Testis (tissue), 3 donors: ENCODE results near the gene GNB5. TPM values are rescaled to one million over a fixed set of nuclear protein-coding genes. Genes with fewer than 3 reads are reported as not detected.

Experiments used
- DNase-seq: peaks from one replicate; pipeline ENCODE4 v3.0.0-alpha.2; 2019
- H3K27ac ChIP-seq, 2 donors: fragments of 200-600 bp; sonication (generic); one replicate each; pipeline ENCODE4 v1.5.1; 2019
- H3K27me3 ChIP-seq: fragments of 200-600 bp; sonication (generic); one replicate; pipeline ENCODE4 v1.5.1; 2019
- H3K36me3 ChIP-seq: fragments of 200-600 bp; sonication (generic); one replicate; pipeline ENCODE4 v1.5.1; 2017; ENCODE audit warnings: low read depth; ENCODE audit errors: missing control alignments
- H3K4me1 ChIP-seq: fragments of 200-600 bp; sonication (generic); one replicate; pipeline ENCODE4 v1.5.1; 2019
- H3K4me3 ChIP-seq, 2 donors: fragments of 200-600 bp; sonication (generic); one replicate each; pipeline ENCODE4 v1.5.1; 2017 to 2019
- H3K9me3 ChIP-seq: fragments of 200-600 bp; sonication (generic); one replicate; pipeline ENCODE4 v1.5.1; 2017
- POLR2A ChIP-seq: fragments of 450-650 bp; IDR thresholded peaks from one replicate; pipeline ENCODE4 v1.6.1; 2017; ENCODE audit warnings: antibody characterized with exemption, mild to moderate bottlenecking, moderate library complexity
- WGBS, 2 donors: methylation state at CpG; one replicate each; pipeline ENCODE4 v1.1.5; 2018; 5-methylcytosine and 5-hydroxymethylcytosine counted together
- intact Hi-C: fragments of 100-400 bp; cut with DNase I; formaldehyde crosslinking; loops from one replicate; pipeline ENCODE4 v1.15.1; 2023; ENCODE audit warnings: low total_unique reads
- polyA plus RNA-seq: library from polyadenylated mRNA; stranded (reverse); fragments of 350-450 nt; fragmentation: Illumina TruSeq; extraction: RNeasy Lipid Tissue Mini Kit (QIAGEN cat#74804); gene quantifications from one replicate; pipeline ENCODE4 v1.2.3, GENCODE V29; 2014; ENCODE audit warnings: low read depth, low replicate concordance; ENCODE audit not compliant: insufficient read depth
- total RNA-seq, 2 donors: library from RNA; depleted of rRNA; stranded (reverse); fragments of >200 nt; gene quantifications; one replicate each; pipeline ENCODE4 v1.2.3, GENCODE V29; 2016
- TF ChIP-seq, protein P1 (sequence below), 3 experiments: fragments of 450-650 bp in 2 of 3; fragments of 200-600 bp in 1 of 3; sonication (generic) in 1 of 3; IDR thresholded peaks; one replicate each; pipeline ENCODE4 v1.5.1; 2016 to 2019; ENCODE audit warnings: antibody characterized with exemption in 3 of 3, mild to moderate bottlenecking in 2 of 3, moderate library complexity in 1 of 3

Gene GNB5
- total and polyA plus RNA-seq, 3 donors from 2014 or later, result 37.1 to 82.3 (median 65.4) TPM

DNA sequence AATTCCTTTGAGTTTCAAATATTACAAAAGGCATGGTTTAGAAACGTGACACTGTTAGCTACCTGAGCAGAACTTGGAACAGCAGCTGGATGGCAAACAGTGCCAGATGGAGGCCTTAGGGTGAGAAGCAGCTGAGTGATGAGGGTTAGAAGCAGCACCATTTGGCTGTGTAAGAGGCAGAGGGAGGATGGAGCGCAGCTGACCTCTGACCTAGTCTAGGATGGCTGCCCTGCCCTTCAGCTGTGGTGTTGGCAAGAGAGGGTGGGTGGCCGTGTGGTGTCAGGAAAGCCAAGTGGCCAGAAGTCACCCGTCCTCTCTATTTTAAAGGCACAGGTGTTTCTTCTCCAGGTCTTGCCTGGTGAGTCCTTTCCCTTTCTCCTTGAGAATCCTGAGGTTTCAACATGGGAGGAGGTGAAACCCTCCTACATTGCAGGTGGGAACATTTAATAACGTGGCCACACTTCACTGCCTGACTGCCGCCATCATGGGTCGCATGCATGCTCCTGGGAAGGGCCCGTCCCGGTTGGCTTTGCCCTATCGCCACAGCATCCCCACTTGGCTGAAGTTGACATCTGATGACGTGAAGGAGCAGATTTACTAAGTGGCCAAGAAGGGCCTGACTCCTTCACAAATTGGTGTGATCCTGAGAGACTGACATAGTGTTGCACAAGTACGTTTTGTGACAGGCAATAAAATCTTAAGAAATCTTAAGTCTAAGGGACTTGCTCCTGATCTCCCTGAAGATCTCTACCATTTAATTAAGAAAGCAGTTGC is 96.2 kb downstream of the GNB5 start:
- intact Hi-C loops, result no loop called here
- H3K27ac ChIP-seq, result no peak overlapping the region

DNA sequence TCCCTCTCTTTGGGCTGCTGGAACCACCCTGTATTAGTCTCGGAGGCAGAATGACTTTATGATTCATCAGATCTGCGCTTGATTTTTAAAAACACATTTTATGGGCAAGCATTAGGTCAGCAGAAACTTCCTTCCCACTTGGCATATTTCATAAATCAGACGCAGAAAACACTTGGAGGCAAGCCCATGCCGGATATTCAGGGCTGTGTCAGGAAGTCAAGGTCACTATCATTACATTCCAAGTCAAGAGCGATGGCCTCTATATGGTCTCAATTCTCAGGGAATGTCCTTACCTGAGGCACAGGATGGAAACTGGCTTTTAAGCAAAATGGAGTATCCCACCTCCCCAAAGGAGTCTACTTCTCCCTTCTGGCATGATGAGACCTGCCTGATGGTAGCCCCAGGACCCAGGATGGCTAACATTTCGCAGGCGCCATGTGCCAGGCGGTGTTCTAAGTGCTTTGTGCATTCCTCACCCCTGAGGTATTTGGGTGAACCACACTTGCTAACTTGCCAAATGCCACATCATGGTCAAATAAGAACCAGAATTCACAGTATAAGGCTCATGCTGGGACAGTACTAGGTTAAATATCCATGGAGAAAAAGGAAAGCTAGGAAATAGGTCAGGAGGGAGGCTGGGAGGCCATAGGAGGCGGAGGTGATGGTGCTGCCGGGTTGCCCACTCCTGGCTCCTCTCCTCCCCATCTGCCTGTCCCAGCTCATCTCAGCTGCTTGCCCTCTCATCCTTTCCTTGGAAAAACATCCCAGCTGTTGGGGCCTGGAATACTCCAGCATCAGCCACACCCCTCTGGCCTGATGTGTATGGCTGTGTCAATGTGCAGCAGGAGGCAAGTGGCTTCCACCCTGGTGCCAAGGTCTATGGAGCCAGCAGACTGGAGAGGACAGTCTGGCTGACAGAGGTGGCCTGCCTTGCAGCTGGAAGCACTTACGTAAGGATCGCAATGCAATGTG is 97.4 kb downstream of the GNB5 start:
- Histone ChIP-seq H3K9me3 (no peaks in the 10 kb centered on the region), H3K4me1 (peaks cover 6% of the 10 kb centered on the region), H3K4me3 (no peak overlapping the region), H3K36me3 (no peaks in the 10 kb centered on the region), H3K27me3 (no peaks in the 10 kb centered on the region), H3K27ac (no peak overlapping the region)
- TF ChIP-seq, protein P1, sequence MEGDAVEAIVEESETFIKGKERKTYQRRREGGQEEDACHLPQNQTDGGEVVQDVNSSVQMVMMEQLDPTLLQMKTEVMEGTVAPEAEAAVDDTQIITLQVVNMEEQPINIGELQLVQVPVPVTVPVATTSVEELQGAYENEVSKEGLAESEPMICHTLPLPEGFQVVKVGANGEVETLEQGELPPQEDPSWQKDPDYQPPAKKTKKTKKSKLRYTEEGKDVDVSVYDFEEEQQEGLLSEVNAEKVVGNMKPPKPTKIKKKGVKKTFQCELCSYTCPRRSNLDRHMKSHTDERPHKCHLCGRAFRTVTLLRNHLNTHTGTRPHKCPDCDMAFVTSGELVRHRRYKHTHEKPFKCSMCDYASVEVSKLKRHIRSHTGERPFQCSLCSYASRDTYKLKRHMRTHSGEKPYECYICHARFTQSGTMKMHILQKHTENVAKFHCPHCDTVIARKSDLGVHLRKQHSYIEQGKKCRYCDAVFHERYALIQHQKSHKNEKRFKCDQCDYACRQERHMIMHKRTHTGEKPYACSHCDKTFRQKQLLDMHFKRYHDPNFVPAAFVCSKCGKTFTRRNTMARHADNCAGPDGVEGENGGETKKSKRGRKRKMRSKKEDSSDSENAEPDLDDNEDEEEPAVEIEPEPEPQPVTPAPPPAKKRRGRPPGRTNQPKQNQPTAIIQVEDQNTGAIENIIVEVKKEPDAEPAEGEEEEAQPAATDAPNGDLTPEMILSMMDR (IDR thresholded peaks at IDR 0.05), result no peak
- no peak for TF ChIP-seq POLR2A
- 65 to 75% methylated on average over 10 to 12 of the region's 12 CpGs for WGBS, 2 donors
- no peak for DNase-seq
- intact Hi-C loops, result no loop called here

More for the DNA sequence above, 96.2 kb downstream of the GNB5 start:
- Histone ChIP-seq H3K9me3 (no peaks in the 10 kb centered on the region), H3K4me1 (peaks cover 6% of the 10 kb centered on the region), H3K27me3 (no peaks in the 10 kb centered on the region), H3K4me3 (no peak overlapping the region), H3K36me3 (no peaks in the 10 kb centered on the region)
- WGBS, 2 donors, result 90 to 96% methylated on average over 12 of the region's 12 CpGs
- DNase-seq, result no peak
- no peak for TF ChIP-seq POLR2A

DNA sequence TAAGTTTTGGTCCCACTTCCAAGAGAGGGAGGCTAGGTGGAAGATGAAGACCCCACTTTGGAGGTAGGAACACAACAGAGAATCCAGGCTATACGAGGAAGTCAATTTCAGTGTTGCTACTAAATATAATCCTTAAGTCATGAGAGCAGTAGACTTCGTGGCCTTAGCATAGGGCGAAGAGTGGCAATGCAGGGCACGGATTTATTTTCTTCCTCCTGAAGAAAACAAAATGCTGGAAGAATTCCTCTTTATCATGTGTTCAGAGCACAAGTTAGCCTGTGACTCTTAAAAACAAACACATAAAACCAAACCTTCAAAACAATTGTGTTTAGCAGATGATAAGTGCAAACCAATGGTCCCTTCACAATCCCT is 98.0 kb downstream of the GNB5 start:
- intact Hi-C loops, result no loop called here
- no peaks in the 10 kb centered on the region for H3K36me3 ChIP-seq
- H3K27me3 ChIP-seq, result no peaks in the 10 kb centered on the region
- no peak overlapping the region for H3K4me3 ChIP-seq
- peaks cover 6% of the 10 kb centered on the region for H3K4me1 ChIP-seq
- no peak for TF ChIP-seq POLR2A
- TF ChIP-seq, protein P1 (IDR thresholded peaks at IDR 0.05), result no peak
- no peak for DNase-seq
- no peaks in the 10 kb centered on the region for H3K9me3 ChIP-seq
- no peak overlapping the region for H3K27ac ChIP-seq
- WGBS, 2 donors, result 67 to 75% methylated on average over 4 of the region's 4 CpGs

DNA sequence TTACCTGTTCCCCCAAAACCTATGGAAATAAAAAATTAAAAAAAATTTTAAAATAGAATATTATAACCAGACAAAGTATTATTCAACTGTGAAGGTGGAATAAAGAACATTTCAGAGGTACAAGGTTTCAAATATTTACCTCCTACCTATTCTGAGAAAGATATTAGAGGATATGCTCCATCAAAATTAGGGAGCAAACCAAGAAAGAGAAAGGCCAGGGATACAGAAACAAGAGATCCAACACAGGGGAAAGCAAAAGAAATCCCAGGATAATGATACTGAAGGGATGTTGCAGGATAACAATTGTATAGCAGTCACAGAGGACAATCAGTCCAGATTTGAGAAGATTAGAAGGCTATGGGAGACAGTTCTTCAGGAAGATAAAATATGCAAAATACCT is 101.0 kb downstream of the GNB5 start:
- Histone ChIP-seq H3K4me1 (peaks cover 6% of the 10 kb centered on the region), H3K9me3 (no peaks in the 10 kb centered on the region), H3K27me3 (no peaks in the 10 kb centered on the region), H3K4me3 (no peak overlapping the region), H3K36me3 (no peaks in the 10 kb centered on the region), H3K27ac (no peak overlapping the region)
- no peak for DNase-seq
- TF ChIP-seq, protein P1 (IDR thresholded peaks at IDR 0.05), result no peak
- TF ChIP-seq POLR2A, result no peak
- intact Hi-C loops, result no loop called here
